ENCODE data around the gene TEX19.
A peak's percentile ranks its signal among the peaks of the same experiment; 100 is the strongest.

The TEX19 gene

GRCh38 chr17:82329683-82330321, 29.2 kb upstream of the TEX19 start:
- Histone ChIP-seq H3K4me1 (ENCODE audit: control insufficient read depth, insufficient read depth, low read length, poor library complexity, severe bottlenecking) (peaks cover 25% of the 10 kb centered on the region), H3K27me3 (replicated peaks; ENCODE audit: control insufficient read depth, insufficient read depth, low read length, poor library complexity, severe bottlenecking) (no peaks in the 10 kb centered on the region), H3K36me3 (ENCODE audit: control insufficient read depth, insufficient read depth, low read length) (no peaks in the 10 kb centered on the region), H3K27ac (ENCODE audit: insufficient read depth, low read length, poor library complexity, severe bottlenecking) (no peak overlapping the region), H3K4me3 (ENCODE audit: insufficient read depth, low read depth, low read length, poor library complexity, severe bottlenecking) (no peak overlapping the region), H3K9me3 (ENCODE audit: control insufficient read depth, low read length) (no peaks in the 10 kb centered on the region)
- no peak for DNase-seq

GRCh38 chr17:82330322-82331239, 28.5 kb upstream of the TEX19 start:
- H3K27ac ChIP-seq (ENCODE audit: insufficient read depth, low read length, poor library complexity, severe bottlenecking): no peak overlapping the region
- H3K4me1 ChIP-seq (ENCODE audit: control insufficient read depth, insufficient read depth, low read length, poor library complexity, severe bottlenecking): peaks cover 27% of the 10 kb centered on the region
- no peaks in the 10 kb centered on the region for H3K36me3 ChIP-seq (ENCODE audit: control insufficient read depth, insufficient read depth, low read length)
- DNase-seq: no peak
- H3K9me3 ChIP-seq (ENCODE audit: control insufficient read depth, low read length): no peaks in the 10 kb centered on the region
- no peaks in the 10 kb centered on the region for H3K27me3 ChIP-seq (replicated peaks; ENCODE audit: control insufficient read depth, insufficient read depth, low read length, poor library complexity, severe bottlenecking)
- no peak overlapping the region for H3K4me3 ChIP-seq (ENCODE audit: insufficient read depth, low read depth, low read length, poor library complexity, severe bottlenecking)

GRCh38 chr17:82331345-82331939, 27.6 kb upstream of the TEX19 start:
- no peak for DNase-seq
- Histone ChIP-seq H3K9me3 (ENCODE audit: control insufficient read depth, low read length) (no peaks in the 10 kb centered on the region), H3K4me3 (ENCODE audit: insufficient read depth, low read depth, low read length, poor library complexity, severe bottlenecking) (no peak overlapping the region), H3K4me1 (ENCODE audit: control insufficient read depth, insufficient read depth, low read length, poor library complexity, severe bottlenecking) (peaks cover 27% of the 10 kb centered on the region), H3K27me3 (replicated peaks; ENCODE audit: control insufficient read depth, insufficient read depth, low read length, poor library complexity, severe bottlenecking) (no peaks in the 10 kb centered on the region), H3K36me3 (ENCODE audit: control insufficient read depth, insufficient read depth, low read length) (no peaks in the 10 kb centered on the region), H3K27ac (ENCODE audit: insufficient read depth, low read length, poor library complexity, severe bottlenecking) (no peak overlapping the region)

DNA sequence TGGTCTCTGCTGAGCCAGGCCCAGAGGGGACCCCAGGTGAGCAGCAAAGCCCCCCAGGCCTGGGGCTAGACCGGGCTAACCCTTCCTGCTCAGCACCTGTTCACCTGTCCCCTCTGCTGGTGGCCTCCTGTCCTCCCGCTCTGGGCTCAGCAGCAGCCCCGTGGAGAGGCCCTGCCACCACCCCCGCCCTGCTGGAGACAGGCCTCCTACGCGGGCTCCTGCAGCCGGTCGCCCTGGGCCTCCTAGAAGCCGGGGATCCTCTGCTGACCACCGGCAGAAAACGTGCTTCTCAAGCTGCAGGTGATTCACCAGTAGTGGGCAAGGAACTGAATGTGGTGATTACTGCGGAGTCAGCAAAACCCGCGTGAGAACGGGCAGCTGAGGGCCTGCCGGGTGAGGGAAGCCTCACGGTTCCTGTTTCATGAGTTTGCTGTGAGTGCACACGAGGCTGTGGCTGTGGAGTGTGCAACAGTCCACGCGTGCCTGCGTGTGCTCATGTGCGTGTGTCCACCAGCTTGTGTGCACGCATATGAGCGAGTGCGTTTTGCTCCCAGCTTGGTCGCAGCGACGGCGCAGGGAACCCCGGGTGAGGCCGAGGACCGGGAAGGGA, 26.3 kb upstream of the TEX19 start:
- H3K27me3 ChIP-seq (replicated peaks; ENCODE audit: control insufficient read depth, insufficient read depth, low read length, poor library complexity, severe bottlenecking): no peaks in the 10 kb centered on the region
- H3K4me3 ChIP-seq (ENCODE audit: insufficient read depth, low read depth, low read length, poor library complexity, severe bottlenecking): peak overlapping the region; percentile 65
- peaks cover 27% of the 10 kb centered on the region for H3K4me1 ChIP-seq (ENCODE audit: control insufficient read depth, insufficient read depth, low read length, poor library complexity, severe bottlenecking)
- H3K9me3 ChIP-seq (ENCODE audit: control insufficient read depth, low read length): no peaks in the 10 kb centered on the region
- no peaks in the 10 kb centered on the region for H3K36me3 ChIP-seq (ENCODE audit: control insufficient read depth, insufficient read depth, low read length)
- DNase-seq: no peak
- no peak overlapping the region for H3K27ac ChIP-seq (ENCODE audit: insufficient read depth, low read length, poor library complexity, severe bottlenecking)

DNA sequence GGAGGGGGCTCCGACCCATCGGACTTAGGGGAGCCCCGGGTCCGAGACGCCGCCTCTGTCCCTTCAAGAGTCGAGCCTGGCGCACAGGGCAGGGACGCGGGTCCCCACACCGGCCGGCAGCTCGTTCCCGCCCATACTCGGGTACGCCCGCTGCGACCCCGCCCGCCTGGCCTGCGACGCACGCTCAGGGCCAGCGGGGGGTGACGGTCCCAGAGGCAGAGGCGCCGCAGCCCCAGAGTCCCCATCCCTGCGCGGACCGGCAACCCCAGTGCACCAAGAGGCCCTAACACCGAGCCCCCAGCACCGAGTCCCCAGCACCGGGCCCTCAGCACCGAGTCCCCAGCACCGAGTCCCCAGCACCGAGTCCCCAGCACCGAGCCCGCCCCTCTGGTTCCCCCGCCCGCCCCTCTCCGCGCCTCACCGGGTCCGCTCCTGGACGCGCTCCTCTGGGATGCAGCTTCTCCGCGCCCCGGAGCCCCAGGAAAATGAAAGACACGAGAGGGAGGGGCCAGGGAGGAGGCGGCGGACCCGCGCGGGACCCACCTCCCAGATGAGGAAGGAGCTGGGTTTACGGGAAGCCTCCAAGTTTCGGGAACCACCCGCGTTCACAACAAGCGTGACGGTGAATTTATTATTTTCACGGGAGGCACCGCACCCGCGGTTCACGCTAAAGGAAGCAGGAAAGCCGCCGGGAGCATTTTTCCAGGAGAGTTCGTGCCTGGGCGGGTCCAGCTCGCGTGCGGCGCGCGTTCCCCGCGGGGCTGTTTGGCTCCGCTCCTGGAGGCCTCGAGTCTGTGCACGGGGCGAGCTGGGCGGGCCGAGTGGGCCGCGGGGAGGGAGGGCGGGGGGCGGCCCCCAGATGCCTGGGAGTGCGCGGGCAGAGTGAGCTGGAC, 25.5 kb upstream of the TEX19 start, which contains the start of gene SECTM1:
TSS of gene SECTM1 (minus strand) at position 488 of the 893 bp plus-strand sequence. CDS start 6,526 bp downstream, outside the sequence.
- Histone ChIP-seq H3K4me1 (ENCODE audit: control insufficient read depth, insufficient read depth, low read length, poor library complexity, severe bottlenecking) (peaks cover 27% of the 10 kb centered on the region), H3K4me3 (ENCODE audit: insufficient read depth, low read depth, low read length, poor library complexity, severe bottlenecking) (peak within 1 kb of the TSS; percentile 75), H3K36me3 (ENCODE audit: control insufficient read depth, insufficient read depth, low read length) (no peaks in the 10 kb centered on the region), H3K27me3 (replicated peaks; ENCODE audit: control insufficient read depth, insufficient read depth, low read length, poor library complexity, severe bottlenecking) (no peaks in the 10 kb centered on the region), H3K27ac (ENCODE audit: insufficient read depth, low read length, poor library complexity, severe bottlenecking) (no peak within 1 kb of the TSS), H3K9me3 (ENCODE audit: control insufficient read depth, low read length) (no peaks in the 10 kb centered on the region)
- no peak for DNase-seq

DNA sequence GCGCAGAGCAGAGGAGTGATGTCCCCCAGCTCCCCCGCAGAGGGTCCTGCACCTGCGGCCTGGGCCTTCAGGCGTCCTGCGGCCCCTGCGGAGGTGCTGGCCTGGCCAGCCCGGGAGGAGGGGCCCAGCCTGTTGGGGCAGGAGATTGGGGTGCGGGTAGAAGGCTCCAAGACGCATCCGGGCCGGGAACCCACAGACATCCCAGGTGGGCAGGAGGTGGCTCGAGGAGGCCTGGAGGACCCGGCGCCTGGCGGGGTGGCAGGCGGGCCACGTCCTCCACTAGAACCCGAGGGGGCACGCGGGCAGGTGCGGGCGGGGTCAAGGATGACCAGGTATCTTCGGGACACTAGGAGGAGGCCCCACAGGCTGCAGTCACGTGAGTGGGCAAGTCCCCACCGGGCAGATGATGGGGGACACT, 24.8 kb upstream of the TEX19 start:
- Histone ChIP-seq H3K4me1 (ENCODE audit: control insufficient read depth, insufficient read depth, low read length, poor library complexity, severe bottlenecking) (peaks cover 27% of the 10 kb centered on the region), H3K27me3 (replicated peaks; ENCODE audit: control insufficient read depth, insufficient read depth, low read length, poor library complexity, severe bottlenecking) (no peaks in the 10 kb centered on the region), H3K27ac (ENCODE audit: insufficient read depth, low read length, poor library complexity, severe bottlenecking) (no peak overlapping the region), H3K36me3 (ENCODE audit: control insufficient read depth, insufficient read depth, low read length) (no peaks in the 10 kb centered on the region), H3K4me3 (ENCODE audit: insufficient read depth, low read depth, low read length, poor library complexity, severe bottlenecking) (peak overlapping the region; percentile 75), H3K9me3 (ENCODE audit: control insufficient read depth, low read length) (no peaks in the 10 kb centered on the region)
- DNase-seq: no peak

GRCh38 chr17:82334622-82335394, 24.2 kb upstream of the TEX19 start:
- no peak for DNase-seq
- Histone ChIP-seq H3K36me3 (ENCODE audit: control insufficient read depth, insufficient read depth, low read length) (no peaks in the 10 kb centered on the region), H3K27me3 (replicated peaks; ENCODE audit: control insufficient read depth, insufficient read depth, low read length, poor library complexity, severe bottlenecking) (no peaks in the 10 kb centered on the region), H3K4me3 (ENCODE audit: insufficient read depth, low read depth, low read length, poor library complexity, severe bottlenecking) (peak overlapping the region; percentile 75), H3K9me3 (ENCODE audit: control insufficient read depth, low read length) (no peaks in the 10 kb centered on the region), H3K27ac (ENCODE audit: insufficient read depth, low read length, poor library complexity, severe bottlenecking) (peak overlapping the region; percentile 35), H3K4me1 (ENCODE audit: control insufficient read depth, insufficient read depth, low read length, poor library complexity, severe bottlenecking) (peaks cover 27% of the 10 kb centered on the region)

DNA sequence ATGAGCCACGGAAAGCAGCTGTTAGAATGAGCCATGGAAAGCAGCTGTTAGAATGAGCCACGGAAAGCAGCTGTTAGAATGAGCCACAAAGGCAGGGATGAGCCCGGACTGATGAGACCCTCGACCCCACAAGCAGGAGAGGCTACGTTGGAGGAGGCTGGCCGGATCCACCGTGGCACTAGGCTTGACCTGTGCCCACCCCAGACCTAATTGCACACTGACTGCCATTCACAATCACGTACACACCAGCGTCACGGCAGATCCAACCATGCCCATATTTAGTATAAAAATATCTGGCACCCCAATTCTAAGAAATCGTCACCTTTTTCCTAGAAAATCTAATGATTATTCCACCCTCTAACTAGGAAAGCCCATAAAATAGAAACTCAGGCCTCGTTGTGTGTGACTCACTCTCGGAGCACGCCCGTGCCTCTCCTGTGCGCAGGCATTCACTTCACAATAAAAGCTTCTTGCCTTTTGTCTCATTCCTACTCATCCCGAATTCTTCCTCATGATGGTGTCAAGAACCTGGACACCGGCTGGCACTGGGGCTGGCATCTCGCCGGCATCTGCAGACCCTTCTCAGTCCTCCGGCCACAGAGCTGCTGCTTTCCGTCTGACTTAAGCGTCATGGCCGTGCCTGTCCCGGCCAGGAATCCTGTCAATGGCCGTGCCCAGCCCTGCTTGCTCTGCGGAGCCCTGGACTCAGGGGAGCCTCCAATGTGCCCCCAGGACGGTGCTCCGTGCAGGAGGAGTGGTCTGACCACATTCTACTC, 20.0 kb upstream of the TEX19 start:
- H3K4me3 ChIP-seq (ENCODE audit: insufficient read depth, low read depth, low read length, poor library complexity, severe bottlenecking): no peak overlapping the region
- no peaks in the 10 kb centered on the region for H3K9me3 ChIP-seq (ENCODE audit: control insufficient read depth, low read length)
- peaks cover 10% of the 10 kb centered on the region for H3K4me1 ChIP-seq (ENCODE audit: control insufficient read depth, insufficient read depth, low read length, poor library complexity, severe bottlenecking)
- H3K27me3 ChIP-seq (replicated peaks; ENCODE audit: control insufficient read depth, insufficient read depth, low read length, poor library complexity, severe bottlenecking): no peaks in the 10 kb centered on the region
- no peak for DNase-seq
- no peaks in the 10 kb centered on the region for H3K36me3 ChIP-seq (ENCODE audit: control insufficient read depth, insufficient read depth, low read length)
- H3K27ac ChIP-seq (ENCODE audit: insufficient read depth, low read length, poor library complexity, severe bottlenecking): no peak overlapping the region
